WI38 (cell line): Measurements from ENCODE around the gene TUFT1.

Experiments
- H3K4me3 ChIP-seq: 2 replicates; pipeline ENCODE4 v1.5.1; 2011; ENCODE audit warnings: low read depth, mild to moderate bottlenecking, control low read depth, low read length
- TF ChIP-seq, protein P1 (sequence below): IDR thresholded peaks from 2 replicates; pipeline ENCODE4 v1.5.1; 2012; ENCODE audit warnings: low read depth, mild to moderate bottlenecking, control low read depth, low read length

TUFT1 gene

DNA sequence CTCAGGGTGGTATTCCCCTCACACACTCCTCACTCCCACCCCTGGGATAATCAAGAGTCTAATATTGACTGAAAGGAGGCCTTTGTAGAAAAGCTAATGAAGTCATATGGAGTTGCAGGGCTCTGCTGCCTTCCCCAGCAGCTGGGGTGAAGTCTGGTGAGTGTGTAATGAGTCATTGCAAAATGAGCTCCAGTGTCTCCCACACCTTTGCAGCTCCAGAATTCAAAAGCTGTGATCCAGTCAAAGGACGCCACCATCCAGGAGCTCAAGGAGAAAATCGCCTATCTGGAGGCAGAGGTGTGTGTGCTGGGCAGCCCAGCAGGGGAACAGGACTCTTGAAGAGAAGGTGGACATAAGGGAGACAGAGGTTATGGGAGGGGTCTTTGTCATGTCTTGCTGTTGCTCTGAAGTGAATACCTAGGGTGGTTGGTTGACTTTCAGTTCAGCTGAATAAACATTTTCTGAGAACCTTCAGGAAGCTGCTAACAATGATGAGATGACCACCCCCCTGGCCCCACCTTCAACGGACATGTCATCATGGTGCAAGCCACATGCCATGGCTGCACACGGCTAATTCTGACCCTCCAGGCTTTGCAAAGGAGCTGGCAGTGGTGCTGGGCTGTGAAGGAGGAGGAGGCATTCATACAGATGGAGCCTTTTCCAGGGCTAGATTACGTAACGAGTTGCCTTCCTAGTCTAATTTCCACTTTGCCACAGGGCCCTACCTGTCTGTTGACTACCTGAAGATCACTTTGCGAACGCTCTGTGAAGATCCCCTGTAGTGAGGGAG, 39.5 kb downstream of the TUFT1 start:
- TF ChIP-seq, protein P1, sequence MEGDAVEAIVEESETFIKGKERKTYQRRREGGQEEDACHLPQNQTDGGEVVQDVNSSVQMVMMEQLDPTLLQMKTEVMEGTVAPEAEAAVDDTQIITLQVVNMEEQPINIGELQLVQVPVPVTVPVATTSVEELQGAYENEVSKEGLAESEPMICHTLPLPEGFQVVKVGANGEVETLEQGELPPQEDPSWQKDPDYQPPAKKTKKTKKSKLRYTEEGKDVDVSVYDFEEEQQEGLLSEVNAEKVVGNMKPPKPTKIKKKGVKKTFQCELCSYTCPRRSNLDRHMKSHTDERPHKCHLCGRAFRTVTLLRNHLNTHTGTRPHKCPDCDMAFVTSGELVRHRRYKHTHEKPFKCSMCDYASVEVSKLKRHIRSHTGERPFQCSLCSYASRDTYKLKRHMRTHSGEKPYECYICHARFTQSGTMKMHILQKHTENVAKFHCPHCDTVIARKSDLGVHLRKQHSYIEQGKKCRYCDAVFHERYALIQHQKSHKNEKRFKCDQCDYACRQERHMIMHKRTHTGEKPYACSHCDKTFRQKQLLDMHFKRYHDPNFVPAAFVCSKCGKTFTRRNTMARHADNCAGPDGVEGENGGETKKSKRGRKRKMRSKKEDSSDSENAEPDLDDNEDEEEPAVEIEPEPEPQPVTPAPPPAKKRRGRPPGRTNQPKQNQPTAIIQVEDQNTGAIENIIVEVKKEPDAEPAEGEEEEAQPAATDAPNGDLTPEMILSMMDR: no peak
- no peak overlapping the region for H3K4me3 ChIP-seq

DNA sequence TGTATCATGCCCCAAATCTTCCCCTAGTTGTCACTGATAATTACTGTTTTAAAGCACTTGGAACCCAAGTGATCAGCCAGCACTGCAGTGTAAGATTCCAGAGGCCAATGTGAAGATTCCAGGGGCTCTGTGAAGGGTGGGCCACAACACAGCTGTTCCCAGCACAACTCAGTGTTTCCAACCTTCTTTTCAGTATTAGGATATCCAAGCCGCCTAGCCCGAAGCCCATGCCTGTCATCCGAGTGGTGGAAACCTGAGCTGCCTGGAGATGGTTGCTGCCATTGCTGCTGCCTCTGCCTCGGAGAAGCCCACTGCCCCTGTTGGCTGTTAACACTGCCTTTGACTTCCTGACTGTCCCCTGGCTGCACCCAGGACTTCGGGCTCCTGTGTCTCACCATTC, 41.3 kb downstream of the TUFT1 start:
- H3K4me3 ChIP-seq: no peak overlapping the region
- TF ChIP-seq, protein P1: no peak

DNA sequence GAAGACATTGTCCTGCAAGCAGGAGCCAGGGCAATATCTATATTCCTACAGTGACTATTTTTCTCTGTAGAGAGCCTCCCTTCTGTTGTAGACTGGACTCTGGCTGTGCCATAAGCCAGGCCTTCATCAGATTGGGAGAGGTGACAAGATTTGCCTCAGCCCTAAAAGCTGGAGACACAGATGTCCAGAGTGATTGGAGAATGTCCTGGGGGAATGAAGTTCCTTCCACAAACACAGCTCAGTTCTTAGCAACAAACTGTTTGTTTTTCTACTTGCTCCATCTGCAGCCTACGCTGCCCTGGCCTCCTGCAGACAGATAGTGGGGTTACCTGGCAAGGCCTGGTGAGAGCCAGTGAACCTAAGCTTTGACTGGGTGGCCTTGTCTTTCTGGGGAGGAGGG, 41.8 kb downstream of the TUFT1 start:
- H3K4me3 ChIP-seq: no peak overlapping the region
- TF ChIP-seq, protein P1: no peak

DNA sequence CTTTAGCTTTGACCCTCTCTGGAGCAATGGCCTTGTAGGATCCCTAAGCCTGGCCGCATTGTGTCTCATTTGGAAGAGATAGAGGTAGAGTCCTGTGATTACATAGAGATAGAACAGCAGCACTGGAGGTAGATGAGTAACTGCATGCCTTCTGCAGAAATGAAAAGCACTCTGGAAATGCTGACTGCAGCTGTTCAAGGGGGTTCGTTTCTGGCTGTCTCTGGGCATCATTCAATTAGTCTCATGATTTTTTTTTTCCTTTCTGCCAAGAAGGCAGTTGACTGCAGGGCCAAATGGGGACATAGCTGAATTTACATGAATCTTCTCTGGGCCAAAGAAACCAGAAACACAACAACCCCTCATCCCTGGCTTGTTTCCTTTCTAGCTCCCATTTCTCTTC, 43.7 kb downstream of the TUFT1 start:
- TF ChIP-seq, protein P1: no peak

DNA sequence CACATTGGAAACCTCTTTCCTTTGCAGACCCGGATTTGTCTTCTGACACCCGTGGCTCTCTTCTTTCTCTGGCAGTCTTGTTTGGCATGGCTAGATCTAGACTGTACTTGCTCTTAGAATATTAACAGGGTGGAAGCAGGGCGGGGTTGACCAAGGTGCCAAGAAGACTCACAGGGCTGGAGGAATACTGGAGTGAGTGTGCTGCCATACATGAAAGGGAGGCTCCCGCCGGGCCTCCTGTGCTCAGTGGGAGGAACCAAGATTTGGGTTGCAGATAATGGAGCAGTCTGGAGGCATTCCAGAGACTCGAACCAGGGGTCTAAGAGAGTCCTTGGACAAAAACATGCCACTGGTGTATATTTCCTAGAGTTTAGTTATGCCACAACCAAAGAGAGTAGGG, 44.2 kb downstream of the TUFT1 start:
- TF ChIP-seq, protein P1: no peak
- H3K4me3 ChIP-seq: no peak overlapping the region

More for the DNA sequence above, 43.7 kb downstream of the TUFT1 start:
- H3K4me3 ChIP-seq: no peak overlapping the region

DNA sequence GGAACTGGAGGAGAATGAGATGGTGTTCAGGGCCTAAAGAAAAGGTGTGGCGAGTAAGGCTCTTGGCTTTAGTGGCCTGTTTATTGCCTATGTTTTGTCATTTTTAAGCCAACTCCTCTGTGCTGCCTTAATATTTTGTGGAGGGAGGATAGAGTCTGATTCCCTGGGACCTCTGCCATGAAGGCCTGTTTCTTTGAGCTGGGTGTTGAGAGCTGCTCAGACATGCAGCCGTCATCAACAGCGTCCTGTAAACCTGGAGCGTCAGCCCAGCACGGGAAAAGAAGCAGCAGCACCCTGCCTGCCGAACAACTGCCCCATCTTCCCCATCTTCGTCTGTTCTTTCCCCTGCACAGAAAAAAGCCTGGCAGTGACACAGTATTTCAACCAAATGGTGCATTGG, 44.7 kb downstream of the TUFT1 start:
- H3K4me3 ChIP-seq: no peak overlapping the region
- TF ChIP-seq, protein P1: no peak

DNA sequence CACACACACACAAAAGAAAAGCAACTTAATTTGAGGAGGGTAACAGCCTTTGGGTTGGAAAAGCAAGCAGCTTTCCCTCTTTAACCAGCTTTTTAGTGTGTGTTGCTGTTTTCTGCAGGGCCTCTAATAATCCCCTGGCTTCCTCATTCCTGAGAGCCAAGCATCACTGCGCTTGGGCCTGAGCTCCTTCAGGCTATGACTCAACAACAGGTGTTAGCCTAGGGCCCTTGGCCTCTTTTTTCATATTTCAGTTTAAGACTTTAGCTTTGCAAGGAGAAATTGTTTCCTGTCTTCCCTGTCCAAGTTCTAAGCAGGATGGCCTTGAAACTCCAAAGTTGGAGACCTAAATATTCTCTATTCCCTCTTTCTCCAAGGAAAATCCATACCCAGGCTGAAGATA, 45.5 kb downstream of the TUFT1 start:
- H3K4me3 ChIP-seq: no peak overlapping the region
- TF ChIP-seq, protein P1: no peak
